Prostate gland (tissue), 2 donors: Measurements from ENCODE around the gene EDAR. TPM values are rescaled to one million over a fixed set of nuclear protein-coding genes. Genes with fewer than 3 reads are reported as not detected.

ENCODE experiments used
- DNase-seq: peaks from one replicate; pipeline ENCODE4 v3.0.0-alpha.2; 2019; ENCODE audit warnings: low spot score
- H3K27ac ChIP-seq, 2 donors: fragments of 200-600 bp; sonication (generic); 2 replicates each; pipeline ENCODE4 v1.5.1; 2017 to 2019
- H3K27me3 ChIP-seq: fragments of 200-600 bp; sonication (generic); replicated peaks from 2 replicates; pipeline ENCODE4 v1.5.1; 2019; ENCODE audit not compliant: insufficient read depth
- H3K36me3 ChIP-seq, 2 donors: fragments of 200-600 bp; sonication (generic); 1 replicate in 1 of 2; 2 replicates in 1 of 2; pipeline versions ENCODE4 v1.5.1 to v1.8.1; 2017 to 2019
- H3K4me1 ChIP-seq: fragments of 200-600 bp; sonication (generic); replicated peaks from 2 replicates; pipeline ENCODE4 v1.5.1; 2019
- H3K4me3 ChIP-seq, 2 donors: fragments of 200-600 bp; sonication (generic); 2 replicates each; pipeline ENCODE4 v1.5.1; 2017 to 2019
- H3K9me3 ChIP-seq: fragments of 200-600 bp; sonication (generic); 2 replicates; pipeline ENCODE4 v1.5.1; 2017
- POLR2A ChIP-seq: fragments of 450-650 bp; IDR thresholded peaks from one replicate; pipeline ENCODE4 v1.6.1; 2016; ENCODE audit warnings: antibody characterized with exemption, mild to moderate bottlenecking
- POLR2AphosphoS5 ChIP-seq: sonication (generic); formaldehyde crosslinking; IDR thresholded peaks from one replicate; pipeline ENCODE4 v1.6.1; 2017; ENCODE audit warnings: antibody characterized with exemption
- WGBS: methylation state at CpG from one replicate; pipeline ENCODE4 v1.1.5; 2018; 5-methylcytosine and 5-hydroxymethylcytosine counted together
- intact Hi-C: fragments of 100-400 bp; cut with DNase I; formaldehyde crosslinking; loops from one replicate; pipeline ENCODE4 v1.14.2; 2022
- total RNA-seq, 2 donors: library from RNA; depleted of rRNA; stranded (reverse); fragments of >200 nt; gene quantifications; one replicate each; pipeline ENCODE4 v1.1.0, GENCODE V29; 2016
- TF ChIP-seq, protein P1 (sequence below), 4 experiments: fragments of 200-600 bp in 2 of 4; fragments of 450-650 bp in 2 of 4; sonication (generic) in 2 of 4; IDR thresholded peaks; 1 replicate in 3 of 4; 2 replicates in 1 of 4; pipeline ENCODE4 v1.5.1; 2016 to 2019; ENCODE audit warnings: antibody characterized with exemption in 4 of 4, mild to moderate bottlenecking in 2 of 4, moderate library complexity in 2 of 4

The EDAR gene
- total RNA-seq, 2 donors from 2014 or later = 0.46 to 0.68 TPM

DNA sequence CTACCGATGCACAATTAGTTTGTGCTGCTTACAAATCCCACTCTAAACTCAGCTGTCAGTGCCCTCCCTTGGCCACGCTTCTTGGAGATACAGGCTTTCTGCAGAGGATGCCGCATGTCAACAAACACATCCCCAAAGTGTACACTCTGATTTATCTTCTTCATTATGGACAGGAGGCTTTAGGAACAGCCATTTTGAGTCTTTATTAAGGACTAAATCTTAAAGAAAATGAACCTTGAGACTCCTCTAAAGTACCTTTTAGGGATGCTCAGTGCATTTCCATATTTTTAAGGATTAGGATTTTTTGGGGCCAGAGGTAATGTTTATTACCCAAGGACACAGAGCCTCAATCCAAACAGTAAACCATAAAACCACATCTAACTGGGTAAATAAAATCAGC, 6.0 kb downstream of the EDAR start:
- no peak for DNase-seq
- Histone ChIP-seq H3K4me1 (no peaks in the 10 kb centered on the region), H3K36me3 (no peaks in the 10 kb centered on the region), H3K27me3 (no peaks in the 10 kb centered on the region), H3K27ac (no peak overlapping the region), H3K9me3 (no peaks in the 10 kb centered on the region), H3K4me3 (no peak overlapping the region)
- TF ChIP-seq POLR2AphosphoS5 (no peak), POLR2A (no peak)
- TF ChIP-seq, protein P1, sequence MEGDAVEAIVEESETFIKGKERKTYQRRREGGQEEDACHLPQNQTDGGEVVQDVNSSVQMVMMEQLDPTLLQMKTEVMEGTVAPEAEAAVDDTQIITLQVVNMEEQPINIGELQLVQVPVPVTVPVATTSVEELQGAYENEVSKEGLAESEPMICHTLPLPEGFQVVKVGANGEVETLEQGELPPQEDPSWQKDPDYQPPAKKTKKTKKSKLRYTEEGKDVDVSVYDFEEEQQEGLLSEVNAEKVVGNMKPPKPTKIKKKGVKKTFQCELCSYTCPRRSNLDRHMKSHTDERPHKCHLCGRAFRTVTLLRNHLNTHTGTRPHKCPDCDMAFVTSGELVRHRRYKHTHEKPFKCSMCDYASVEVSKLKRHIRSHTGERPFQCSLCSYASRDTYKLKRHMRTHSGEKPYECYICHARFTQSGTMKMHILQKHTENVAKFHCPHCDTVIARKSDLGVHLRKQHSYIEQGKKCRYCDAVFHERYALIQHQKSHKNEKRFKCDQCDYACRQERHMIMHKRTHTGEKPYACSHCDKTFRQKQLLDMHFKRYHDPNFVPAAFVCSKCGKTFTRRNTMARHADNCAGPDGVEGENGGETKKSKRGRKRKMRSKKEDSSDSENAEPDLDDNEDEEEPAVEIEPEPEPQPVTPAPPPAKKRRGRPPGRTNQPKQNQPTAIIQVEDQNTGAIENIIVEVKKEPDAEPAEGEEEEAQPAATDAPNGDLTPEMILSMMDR (IDR thresholded peaks at IDR 0.05) = no peak
- intact Hi-C loops = no loop called here
- WGBS = 46% methylated on average over 3 of the region's 3 CpGs

DNA sequence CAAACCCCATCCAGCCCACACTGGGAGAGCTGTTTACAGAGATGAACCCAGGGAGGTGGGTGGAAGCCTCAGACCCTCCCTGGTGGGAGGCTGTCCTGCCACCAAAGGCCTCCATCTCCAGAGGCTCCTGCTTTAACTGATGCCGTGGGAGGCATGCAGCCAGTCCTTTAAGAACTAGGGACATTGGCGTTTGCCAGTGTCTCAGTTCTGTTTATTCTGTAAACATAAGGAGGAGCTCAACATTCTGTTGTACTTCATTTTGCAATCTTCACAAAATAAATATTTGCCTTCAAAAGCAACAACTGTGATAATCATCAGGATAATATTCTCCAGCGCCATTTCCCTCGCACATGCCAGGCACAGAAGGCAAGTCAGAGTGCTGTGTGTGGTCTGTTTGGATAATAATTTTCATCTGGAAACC, 6.8 kb downstream of the EDAR start:
- Histone ChIP-seq H3K27me3 (no peaks in the 10 kb centered on the region), H3K4me3 (no peak overlapping the region), H3K9me3 (no peaks in the 10 kb centered on the region), H3K27ac (peak overlapping the region in 1 of 2 donors; percentile 26), H3K36me3 (no peaks in the 10 kb centered on the region), H3K4me1 (no peaks in the 10 kb centered on the region)
- TF ChIP-seq POLR2A = no peak
- TF ChIP-seq, protein P1 (IDR thresholded peaks at IDR 0.05) = no peak
- TF ChIP-seq POLR2AphosphoS5 = peak; percentile 78
- 12% methylated on average over 4 of the region's 4 CpGs for WGBS
- intact Hi-C loops = no loop called here
- peak; percentile 63 for DNase-seq

DNA sequence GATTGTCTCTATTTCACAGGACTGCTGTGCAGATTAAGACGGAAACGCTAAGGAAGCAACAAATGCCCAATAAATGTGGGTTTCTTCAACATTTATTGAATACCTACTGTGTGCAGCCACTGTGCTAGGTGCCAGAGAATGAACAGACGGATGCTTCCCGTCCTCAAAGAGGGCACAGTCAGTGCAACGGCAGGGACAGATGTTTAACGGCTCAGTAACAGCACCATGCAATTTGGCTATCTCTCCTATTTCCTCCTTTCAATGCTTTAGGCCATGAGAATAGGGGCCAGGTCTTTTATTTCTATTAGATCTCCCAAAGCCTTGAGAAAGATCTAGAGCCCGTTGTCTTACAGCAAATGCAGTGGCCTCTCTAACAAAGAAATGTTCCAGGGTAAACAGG, 7.2 kb downstream of the EDAR start:
- intact Hi-C loops = no loop called here
- TF ChIP-seq POLR2A = no peak
- no peak for TF ChIP-seq POLR2AphosphoS5
- TF ChIP-seq, protein P1 (IDR thresholded peaks at IDR 0.05) = no peak
- Histone ChIP-seq H3K4me1 (no peaks in the 10 kb centered on the region), H3K9me3 (no peaks in the 10 kb centered on the region), H3K27me3 (no peaks in the 10 kb centered on the region), H3K4me3 (no peak overlapping the region), H3K27ac (peak overlapping the region in 1 of 2 donors; percentile 26), H3K36me3 (no peaks in the 10 kb centered on the region)
- WGBS = 55% methylated on average over 7 of the region's 7 CpGs
- no peak for DNase-seq

DNA sequence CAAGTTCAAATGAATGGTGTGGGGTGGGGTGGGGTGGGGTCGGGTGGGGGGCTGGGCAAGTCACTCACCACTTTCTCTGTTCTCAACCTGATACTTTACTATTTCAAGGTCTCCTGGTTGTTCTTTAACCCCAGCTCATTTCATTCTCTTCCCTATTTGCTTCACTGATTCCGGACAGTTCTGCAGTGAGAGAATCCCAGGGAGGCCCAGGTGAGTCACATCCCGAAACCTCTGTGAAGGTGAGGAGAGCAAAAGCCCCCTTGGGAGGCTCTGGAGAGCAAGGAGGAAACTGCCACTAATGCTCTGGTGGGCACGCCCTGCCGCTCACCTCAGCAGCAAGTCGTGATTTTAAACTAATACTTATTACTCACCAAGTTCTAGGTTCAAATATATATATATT, 8.9 kb downstream of the EDAR start:
- WGBS = 85% methylated on average over 6 of the region's 6 CpGs
- DNase-seq = no peak
- no peaks in the 10 kb centered on the region for H3K9me3 ChIP-seq

DNA sequence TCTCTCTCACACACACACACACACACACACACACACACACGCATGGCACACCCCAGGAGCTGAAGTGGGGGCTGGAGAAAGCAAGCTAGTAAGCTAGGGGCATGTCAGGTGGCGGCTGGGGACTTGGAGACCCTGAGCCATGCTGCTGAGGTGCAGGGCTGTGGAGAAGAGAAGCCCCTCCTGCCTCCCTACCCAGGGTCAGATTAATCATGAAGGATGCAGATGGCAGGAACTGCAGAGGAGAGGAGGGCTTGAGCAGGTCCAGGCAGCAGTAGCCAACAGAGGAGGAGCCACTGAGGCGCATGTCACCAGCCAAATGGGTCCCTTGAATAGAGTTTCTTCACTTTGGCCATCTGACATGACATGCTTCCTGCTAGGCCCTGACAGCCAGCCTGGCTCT, 9.6 kb downstream of the EDAR start:
- TF ChIP-seq POLR2A = no peak
- TF ChIP-seq, protein P1 (IDR thresholded peaks at IDR 0.05) = no peak
- TF ChIP-seq POLR2AphosphoS5 = no peak
- no peak overlapping the region for H3K27ac ChIP-seq
- no peaks in the 10 kb centered on the region for H3K36me3 ChIP-seq
- H3K27me3 ChIP-seq = no peaks in the 10 kb centered on the region
- no peaks in the 10 kb centered on the region for H3K9me3 ChIP-seq
- intact Hi-C loops = no loop called here
- no peaks in the 10 kb centered on the region for H3K4me1 ChIP-seq
- WGBS = 98% methylated on average over 3 of the region's 3 CpGs
- no peak overlapping the region for H3K4me3 ChIP-seq
- no peak for DNase-seq

More for the DNA sequence above, 8.9 kb downstream of the EDAR start:
- no peaks in the 10 kb centered on the region for H3K4me1 ChIP-seq
- intact Hi-C loops = no loop called here
- no peaks in the 10 kb centered on the region for H3K36me3 ChIP-seq
- TF ChIP-seq, protein P1 (IDR thresholded peaks at IDR 0.05) = no peak
- TF ChIP-seq POLR2AphosphoS5 = no peak
- no peak for TF ChIP-seq POLR2A
- H3K27me3 ChIP-seq = no peaks in the 10 kb centered on the region
- H3K4me3 ChIP-seq = no peak overlapping the region
- no peak overlapping the region for H3K27ac ChIP-seq
